ENCODE data around the gene PLXDC1.

DNA sequence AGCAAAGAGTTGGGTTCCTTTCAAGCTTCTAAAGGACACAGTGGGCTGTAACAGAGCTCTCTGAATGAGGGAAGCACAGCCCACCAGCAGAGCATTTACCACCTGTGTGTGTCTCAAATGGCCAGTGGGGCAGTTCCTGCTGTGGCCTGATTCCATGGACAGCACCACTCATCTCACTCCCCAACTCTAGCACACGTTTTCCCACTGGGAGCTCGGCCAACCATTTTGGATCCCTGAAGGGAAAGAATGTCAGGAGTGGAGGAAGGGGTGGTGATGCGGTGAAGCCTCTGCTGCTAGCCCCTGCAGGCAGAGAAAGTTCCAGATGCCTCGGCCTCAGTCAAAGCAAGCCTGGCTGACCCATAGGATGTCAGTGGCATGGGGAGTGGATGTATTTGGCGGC is 86.6 kb downstream of the PLXDC1 start:
- no peak for TF ChIP-seq TAF1 (IDR thresholded peaks at IDR 0.05; ENCODE audit: low read depth)
- TF ChIP-seq RAD21 (IDR thresholded peaks at IDR 0.05; ENCODE audit: low read depth) = no peak
- TF ChIP-seq CREB1 (IDR thresholded peaks at IDR 0.05; ENCODE audit: low read depth) = no peak
- TF ChIP-seq CEBPB (IDR thresholded peaks at IDR 0.05) = no peak
